ENCODE measurements around the gene COL4A6. TPM values are rescaled to one million over a fixed set of nuclear protein-coding genes. Genes with fewer than 3 reads are reported as not detected.

COL4A6 gene
- total RNA-seq, 4 donors from 2014 or later: 0.16 to 6.2 (median 1.5) TPM

DNA sequence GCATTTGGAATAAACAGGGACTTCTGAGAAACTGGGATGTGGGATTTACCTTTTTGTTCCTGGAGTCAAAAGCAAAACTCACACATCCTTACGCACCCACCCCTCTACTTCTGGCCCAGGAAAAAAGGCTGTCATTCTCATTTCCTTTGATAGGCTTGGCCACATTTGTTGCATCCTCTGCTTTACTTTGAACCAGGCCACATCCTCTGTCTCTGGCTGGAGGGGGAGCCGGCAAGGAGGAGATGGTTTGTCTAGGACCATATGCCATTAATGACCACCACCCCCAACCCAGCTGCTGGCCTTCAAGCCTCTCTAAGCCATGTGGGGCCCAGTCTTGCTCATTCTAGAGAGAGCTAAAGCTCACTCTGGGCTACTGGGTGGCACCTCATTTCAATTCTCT is 282.1 kb downstream of the COL4A6 start:
- TF ChIP-seq CTCF (IDR thresholded peaks at IDR 0.05; ENCODE audit: low read depth): no peak

DNA sequence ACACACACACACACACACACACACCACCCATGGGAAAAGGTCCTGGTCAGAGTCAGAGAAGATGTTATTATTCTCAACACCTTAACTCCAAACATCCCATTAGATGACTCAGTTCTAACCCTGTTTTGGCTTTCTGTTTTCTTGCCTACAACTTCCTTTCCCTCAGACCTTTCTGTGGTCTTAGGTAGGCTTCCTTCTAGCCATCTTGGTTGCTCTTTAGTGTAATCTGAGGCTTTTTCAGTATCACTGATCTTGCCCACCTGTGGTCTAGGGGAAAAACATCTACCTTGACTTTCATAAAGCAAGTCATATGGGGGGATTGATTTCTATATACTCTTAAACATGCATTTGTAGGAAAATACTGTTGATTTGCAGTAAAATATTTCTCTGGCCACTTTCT is 289.7 kb downstream of the COL4A6 start:
- no peak for TF ChIP-seq CTCF (IDR thresholded peaks at IDR 0.05; ENCODE audit: low read depth)

GRCh38 chrX:108138814-108139702 is 299.2 kb downstream of the COL4A6 start:
- no peak for TF ChIP-seq CTCF (IDR thresholded peaks at IDR 0.05; ENCODE audit: low read depth)

DNA sequence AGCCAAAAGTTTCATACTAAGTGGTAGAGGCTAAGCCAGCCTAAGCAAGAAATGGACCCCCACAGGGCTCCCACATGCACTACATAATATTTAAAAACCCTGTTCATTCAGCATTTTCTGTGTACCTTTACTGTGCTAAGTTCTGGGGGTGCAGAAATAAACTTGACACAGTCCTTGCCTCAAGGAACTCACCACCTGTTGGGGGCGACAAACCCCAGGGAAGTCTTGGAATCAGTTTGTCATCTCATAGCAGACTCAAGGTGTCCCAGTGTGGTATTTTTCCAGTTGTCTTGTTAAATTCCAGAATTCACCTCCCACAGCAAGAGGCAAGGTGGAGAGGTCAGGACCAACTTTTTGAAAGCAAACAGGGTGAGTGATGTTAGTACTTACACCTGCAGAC is 303.5 kb downstream of the COL4A6 start:
- no peak for TF ChIP-seq CTCF (IDR thresholded peaks at IDR 0.05; ENCODE audit: low read depth)

- TF ChIP-seq CTCF (IDR thresholded peaks at IDR 0.05; ENCODE audit: low read depth): no peak
Observed at GRCh38 chrX:108132876-108133275, 305.3 kb downstream of the COL4A6 start.

DNA sequence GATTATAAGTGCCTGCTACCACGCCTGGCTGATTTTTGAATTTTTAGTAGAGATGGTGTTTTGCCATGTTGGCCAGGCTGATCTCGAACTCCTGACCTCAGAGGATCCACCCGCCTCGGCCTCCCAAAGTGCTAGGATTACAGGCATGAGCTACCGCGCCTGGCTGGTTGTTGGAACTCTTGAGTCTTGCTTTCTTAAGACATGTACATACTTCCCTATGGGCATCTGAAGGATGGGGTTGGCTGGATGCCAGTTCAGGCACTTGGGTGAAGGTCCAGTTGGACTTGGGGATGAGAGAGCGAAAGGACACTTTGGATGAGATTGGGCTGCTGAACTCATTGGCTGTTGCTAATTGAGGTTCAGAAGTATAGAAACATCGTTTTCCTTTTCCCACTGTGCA is 306.2 kb downstream of the COL4A6 start:
- TF ChIP-seq CTCF (IDR thresholded peaks at IDR 0.05; ENCODE audit: low read depth): no peak

DNA sequence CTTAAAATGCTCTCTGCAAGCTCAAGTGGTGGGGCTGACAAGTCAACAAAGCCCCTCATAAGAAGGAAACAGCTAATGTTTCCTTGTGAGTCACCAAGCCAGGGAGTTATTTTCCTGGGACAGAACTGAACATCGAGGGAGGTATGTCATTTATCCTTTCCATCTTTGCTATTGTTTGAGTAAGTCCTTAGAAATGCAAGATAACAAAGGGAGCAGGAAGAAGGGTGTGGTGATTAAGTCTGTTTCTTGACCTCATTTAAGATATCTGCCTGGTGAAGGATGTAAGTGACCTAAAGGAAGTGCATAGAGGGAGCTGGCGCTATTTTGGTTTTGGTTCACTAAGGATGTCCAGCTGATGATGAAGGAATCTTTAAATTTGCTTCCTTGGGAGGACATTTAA is 306.8 kb downstream of the COL4A6 start:
- TF ChIP-seq CTCF (IDR thresholded peaks at IDR 0.05; ENCODE audit: low read depth): no peak
